Gastroesophageal sphincter (tissue), 3 donors: ENCODE results near the gene DUSP8.

Source experiments
- CTCF ChIP-seq, 4 experiments: fragments of 200-600 bp in 2 of 4; fragments of 450-650 bp in 2 of 4; sonication (generic) in 1 of 4; IDR thresholded peaks; one replicate each; pipeline ENCODE4 v1.5.1; 2017 to 2019; ENCODE audit warnings: antibody characterized with exemption in 4 of 4, mild to moderate bottlenecking in 2 of 4, moderate library complexity in 2 of 4
- POLR2A ChIP-seq, 2 donors: fragments of 450-650 bp; IDR thresholded peaks; one replicate each; pipeline ENCODE4 v1.6.1; 2017; ENCODE audit warnings: antibody characterized with exemption in 2 of 2, mild to moderate bottlenecking in 2 of 2, moderate library complexity in 1 of 2

- TF ChIP-seq CTCF (IDR thresholded peaks at IDR 0.05): no peak
- no peak for TF ChIP-seq POLR2A (IDR thresholded peaks at IDR 0.05)
Observed at GRCh38 chr11:1533342-1533725, 38.7 kb downstream of the DUSP8 start.
